Measurements from ENCODE around the gene XRN2. TPM values are rescaled to one million over a fixed set of nuclear protein-coding genes. Genes with fewer than 3 reads are reported as not detected.

Gene XRN2
- total RNA-seq, 1 donor from 2014 or later = 94.0 TPM

DNA sequence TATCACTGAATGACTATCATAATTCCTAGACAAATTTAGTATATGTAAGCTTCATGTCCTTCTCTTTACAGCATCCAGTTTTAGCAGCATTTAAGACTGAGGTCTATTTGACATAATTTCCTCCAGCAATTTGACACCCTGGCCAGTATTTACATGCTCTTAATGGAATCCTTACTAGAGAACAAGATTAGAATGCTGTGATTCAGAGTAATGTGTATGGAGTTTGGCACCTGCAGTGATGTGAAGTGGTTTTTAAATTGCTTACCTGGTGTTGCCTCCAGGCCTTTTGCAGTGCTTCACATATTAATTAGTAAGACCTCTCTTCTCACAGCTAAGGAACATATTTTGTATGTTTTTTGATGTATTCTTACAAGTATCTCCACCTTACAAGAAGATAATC lies 84.4 kb downstream of the XRN2 start:
- peaks cover 8% of the 10 kb centered on the region for H3K4me1 Mint-ChIP-seq (ENCODE audit: low read depth)
- H3K9me3 Mint-ChIP-seq = no peaks in the 10 kb centered on the region
- peaks cover 15% of the 10 kb centered on the region for H3K27me3 Mint-ChIP-seq (ENCODE audit: insufficient read depth)
- no peak overlapping the region for H3K4me3 Mint-ChIP-seq
- intact Hi-C loops (cut with micrococcal nuclease) = no loop called here
- H3K27ac Mint-ChIP-seq = no peak overlapping the region
- H3K36me3 Mint-ChIP-seq (ENCODE audit: low read depth) = peaks cover 50% of the 10 kb centered on the region
- no peak for DNase-seq (ENCODE audit: low spot score)

DNA sequence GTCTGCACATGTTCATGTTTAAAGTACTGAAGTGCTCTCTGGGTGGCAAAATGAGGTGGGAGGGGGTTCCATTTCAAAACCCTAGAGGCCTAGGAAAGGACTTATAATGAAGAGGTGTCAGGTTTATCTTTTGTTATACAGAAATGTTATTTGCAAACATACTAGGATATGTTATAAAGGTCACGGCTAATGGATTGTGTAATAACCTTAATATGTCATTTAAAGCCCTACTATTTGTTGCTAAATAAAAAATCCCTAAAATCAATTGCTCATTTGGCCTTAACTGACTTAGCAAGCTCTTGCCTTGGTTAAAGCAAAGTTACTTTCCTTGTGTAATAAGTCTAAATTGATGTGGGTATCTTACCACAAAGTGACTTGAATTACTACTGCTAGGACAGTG lies 85.4 kb downstream of the XRN2 start:
- DNase-seq (ENCODE audit: low spot score) = no peak
- Mint-ChIP-seq H3K27me3 (ENCODE audit: insufficient read depth) (peaks cover 25% of the 10 kb centered on the region), H3K36me3 (ENCODE audit: low read depth) (peaks cover 45% of the 10 kb centered on the region), H3K4me1 (ENCODE audit: low read depth) (peaks cover 18% of the 10 kb centered on the region), H3K27ac (no peak overlapping the region), H3K4me3 (no peak overlapping the region), H3K9me3 (no peaks in the 10 kb centered on the region)
- intact Hi-C loops (cut with micrococcal nuclease) = no loop called here

DNA sequence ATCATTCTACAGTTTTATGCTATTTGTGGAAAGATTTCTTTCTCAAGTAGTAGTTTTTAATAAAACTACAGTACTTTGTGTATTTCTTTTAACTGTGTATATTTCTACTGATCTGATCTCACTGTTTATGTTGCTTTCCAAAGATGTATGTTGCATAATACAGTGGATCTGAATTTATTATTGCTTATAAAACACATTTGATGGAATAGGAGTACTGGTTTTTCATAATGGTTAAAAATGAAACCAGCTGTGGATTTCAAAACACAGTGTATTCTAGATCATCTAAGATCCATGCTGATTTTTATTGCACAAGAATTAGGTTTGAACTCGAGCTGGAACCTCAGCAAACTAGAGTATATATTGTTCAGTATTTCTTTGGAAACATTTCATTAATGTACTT lies 86.2 kb downstream of the XRN2 start:
- intact Hi-C loops (cut with micrococcal nuclease) = no loop called here

DNA sequence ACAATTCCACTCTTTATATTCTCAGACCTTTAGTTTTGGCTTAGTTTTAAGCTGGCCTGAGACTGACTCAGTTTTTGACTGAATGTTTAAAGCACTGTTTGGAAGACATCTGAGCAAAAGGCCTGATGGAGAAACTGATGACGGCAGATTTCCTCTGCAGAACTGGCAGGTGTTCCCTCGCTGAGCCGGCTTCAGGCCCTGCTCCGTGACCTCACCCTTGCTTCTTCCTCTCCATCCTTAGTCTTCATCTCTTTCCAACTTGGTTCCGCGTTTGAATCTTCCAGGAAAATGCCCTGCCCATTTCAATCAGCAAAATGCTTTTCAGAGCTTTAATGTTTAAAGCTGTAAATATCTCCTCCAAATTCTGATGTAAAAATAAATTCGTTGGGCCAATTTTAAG lies 87.6 kb downstream of the XRN2 start:
- peaks cover 28% of the 10 kb centered on the region for H3K4me1 Mint-ChIP-seq (ENCODE audit: low read depth)
- no peak overlapping the region for H3K27ac Mint-ChIP-seq
- no peak for DNase-seq (ENCODE audit: low spot score)
- peaks cover 46% of the 10 kb centered on the region for H3K27me3 Mint-ChIP-seq (ENCODE audit: insufficient read depth)
- no peak overlapping the region for H3K4me3 Mint-ChIP-seq
- H3K9me3 Mint-ChIP-seq = no peaks in the 10 kb centered on the region
- peaks cover 37% of the 10 kb centered on the region for H3K36me3 Mint-ChIP-seq (ENCODE audit: low read depth)
- intact Hi-C loops (cut with micrococcal nuclease) = loop anchor here (10.0 kb wide), 2 partner anchors 526 to 1184 kb away; no protein-coding TSS in a partner anchor

More for the DNA sequence above, 86.2 kb downstream of the XRN2 start:
- DNase-seq (ENCODE audit: low spot score) = no peak
- Mint-ChIP-seq H3K27me3 (ENCODE audit: insufficient read depth) (peaks cover 33% of the 10 kb centered on the region), H3K4me3 (no peak overlapping the region), H3K27ac (no peak overlapping the region), H3K4me1 (ENCODE audit: low read depth) (peaks cover 19% of the 10 kb centered on the region), H3K36me3 (ENCODE audit: low read depth) (peaks cover 40% of the 10 kb centered on the region), H3K9me3 (no peaks in the 10 kb centered on the region)

DNA sequence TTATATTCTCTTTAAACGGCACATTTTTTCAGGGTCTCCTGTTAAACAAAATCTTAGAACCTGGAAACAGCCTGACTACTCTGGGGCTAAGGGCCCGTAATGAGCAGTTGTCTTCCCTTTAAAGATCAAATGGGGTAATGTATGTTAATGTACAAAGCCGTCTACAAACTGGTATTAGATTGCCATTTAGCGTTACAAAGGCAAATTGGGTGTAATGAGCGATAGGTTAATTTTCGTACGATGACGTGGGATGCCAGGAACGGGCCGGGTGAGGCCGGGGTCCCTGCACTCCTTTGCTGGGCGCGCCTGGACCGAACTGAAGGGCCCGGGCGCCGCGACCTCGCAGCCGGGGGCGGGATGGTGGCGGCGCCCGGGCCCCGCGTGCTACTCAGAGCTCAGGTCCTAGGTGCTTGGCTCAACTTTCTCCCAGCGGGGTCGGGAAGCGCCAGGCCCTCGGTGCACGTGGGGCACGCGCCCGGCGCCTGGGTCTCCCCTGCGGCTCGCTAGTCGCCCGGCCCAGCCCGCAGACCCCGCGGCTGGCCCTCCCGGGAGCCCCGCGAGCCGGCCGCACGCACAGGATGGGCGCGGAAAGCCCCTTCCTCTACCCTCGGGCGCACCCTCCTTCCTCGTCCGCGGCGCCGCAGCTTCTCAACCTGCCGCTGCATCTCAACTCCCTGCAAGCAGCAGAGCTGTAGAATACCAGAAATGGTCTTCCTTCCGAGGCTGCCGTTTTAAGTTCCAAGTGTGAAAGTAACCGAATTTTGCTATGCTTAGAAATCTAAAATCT lies 88.2 kb downstream of the XRN2 start:
- Mint-ChIP-seq H3K27me3 (ENCODE audit: insufficient read depth) (peaks cover 46% of the 10 kb centered on the region), H3K4me3 (peak overlapping the region; percentile 28), H3K9me3 (no peaks in the 10 kb centered on the region), H3K4me1 (ENCODE audit: low read depth) (peaks cover 28% of the 10 kb centered on the region), H3K36me3 (ENCODE audit: low read depth) (peaks cover 34% of the 10 kb centered on the region), H3K27ac (no peak overlapping the region)
- intact Hi-C loops (cut with micrococcal nuclease) = loop anchor here (10.0 kb wide), 2 partner anchors 527 to 1183 kb away; no protein-coding TSS in a partner anchor
- DNase-seq (ENCODE audit: low spot score) = no peak

DNA sequence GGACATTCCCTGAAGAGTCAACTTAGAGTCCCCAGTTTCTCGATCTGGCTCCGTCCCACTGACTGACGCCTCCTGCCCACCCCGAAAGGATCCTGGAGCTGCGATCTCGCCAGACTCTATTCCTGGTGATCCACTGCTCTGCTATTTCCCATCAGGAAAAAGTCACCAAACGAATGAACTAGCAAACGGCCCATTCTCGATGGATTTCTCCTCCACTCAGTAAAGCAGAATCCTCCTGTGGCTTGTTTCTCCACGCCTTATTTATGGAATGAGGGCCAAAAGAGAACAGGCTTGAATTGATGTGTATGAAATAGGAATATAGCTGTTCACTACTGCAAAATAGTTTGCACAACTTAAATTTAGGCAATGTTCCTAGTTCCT lies 88.8 kb downstream of the XRN2 start:
- DNase-seq (ENCODE audit: low spot score) = no peak
- Mint-ChIP-seq H3K27me3 (ENCODE audit: insufficient read depth) (peaks cover 46% of the 10 kb centered on the region), H3K27ac (no peak overlapping the region), H3K9me3 (no peaks in the 10 kb centered on the region), H3K36me3 (ENCODE audit: low read depth) (peaks cover 29% of the 10 kb centered on the region), H3K4me1 (ENCODE audit: low read depth) (peaks cover 28% of the 10 kb centered on the region), H3K4me3 (peak overlapping the region; percentile 28)
- intact Hi-C loops (cut with micrococcal nuclease) = loop anchor here (2.0 to 10.0 kb wide), 3 partner anchors 155 to 1183 kb away; no protein-coding TSS in a partner anchor

DNA sequence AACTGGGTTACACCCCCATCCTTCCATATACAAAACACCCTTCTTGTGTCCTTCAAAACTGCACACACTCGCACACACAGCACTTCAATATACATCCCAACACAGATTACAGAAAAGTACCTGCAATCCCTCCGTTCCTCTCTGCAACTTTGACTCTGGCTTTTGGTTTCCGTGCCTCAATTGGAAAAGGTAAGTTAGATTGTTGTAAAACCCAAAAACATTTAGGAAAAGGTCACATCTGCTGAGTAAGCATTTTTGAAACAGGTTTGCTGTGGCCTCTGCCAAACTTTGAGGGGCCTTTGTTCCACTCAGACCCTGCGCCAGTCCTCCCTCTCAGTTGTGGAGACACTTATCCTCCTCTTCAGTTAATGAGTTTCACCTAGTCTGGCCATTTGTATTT lies 90.0 kb downstream of the XRN2 start:
- intact Hi-C loops (cut with micrococcal nuclease) = loop anchor here (2.0 to 10.0 kb wide), 3 partner anchors 156 to 1182 kb away; no protein-coding TSS in a partner anchor
- Mint-ChIP-seq H3K4me3 (peak overlapping the region; percentile 50), H3K27ac (no peak overlapping the region), H3K27me3 (ENCODE audit: insufficient read depth) (peaks cover 53% of the 10 kb centered on the region), H3K36me3 (ENCODE audit: low read depth) (peaks cover 22% of the 10 kb centered on the region), H3K9me3 (no peaks in the 10 kb centered on the region), H3K4me1 (ENCODE audit: low read depth) (peaks cover 35% of the 10 kb centered on the region)
- DNase-seq (ENCODE audit: low spot score) = no peak

DNA sequence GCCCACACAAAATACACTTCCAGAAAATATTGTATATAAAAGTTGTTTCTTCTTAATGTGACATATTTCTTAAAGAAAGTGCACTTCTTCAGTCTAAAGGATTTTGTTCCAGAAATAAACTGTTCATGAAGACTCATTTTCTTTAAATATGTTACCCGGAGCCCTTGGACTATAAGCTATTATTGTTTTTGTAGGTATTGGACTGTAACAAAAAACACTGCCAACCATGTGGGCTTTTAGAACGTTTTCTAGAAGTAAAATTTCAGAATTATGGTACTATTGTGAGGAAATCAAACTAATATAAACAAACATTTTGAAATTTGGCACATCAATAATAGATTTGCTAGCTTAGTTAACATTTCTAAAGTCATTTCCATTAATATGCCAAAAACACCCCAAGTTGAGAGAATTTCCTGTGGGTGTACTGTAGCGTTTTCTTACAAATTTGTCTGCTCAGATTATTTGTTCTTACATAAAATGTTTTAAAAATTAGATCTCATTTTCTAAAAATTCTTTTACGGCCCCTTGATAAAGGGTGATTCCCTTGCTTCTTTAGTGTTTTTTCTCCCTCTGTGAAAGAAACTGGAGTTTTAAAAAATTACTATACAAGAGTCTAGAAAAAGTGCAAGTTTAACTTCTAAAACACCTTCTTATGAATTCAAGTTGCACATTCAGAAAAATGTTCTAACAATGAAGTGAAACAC lies 90.8 kb downstream of the XRN2 start:
- intact Hi-C loops (cut with micrococcal nuclease) = loop anchor here (2.0 to 10.0 kb wide), 4 partner anchors 157 to 1181 kb away; no protein-coding TSS in a partner anchor
- peaks cover 61% of the 10 kb centered on the region for H3K27me3 Mint-ChIP-seq (ENCODE audit: insufficient read depth)
- H3K4me1 Mint-ChIP-seq (ENCODE audit: low read depth) = peaks cover 38% of the 10 kb centered on the region
- no peak overlapping the region for H3K4me3 Mint-ChIP-seq
- no peak for DNase-seq (ENCODE audit: low spot score)
- H3K36me3 Mint-ChIP-seq (ENCODE audit: low read depth) = peaks cover 19% of the 10 kb centered on the region
- no peaks in the 10 kb centered on the region for H3K9me3 Mint-ChIP-seq
- H3K27ac Mint-ChIP-seq = no peak overlapping the region

DNA sequence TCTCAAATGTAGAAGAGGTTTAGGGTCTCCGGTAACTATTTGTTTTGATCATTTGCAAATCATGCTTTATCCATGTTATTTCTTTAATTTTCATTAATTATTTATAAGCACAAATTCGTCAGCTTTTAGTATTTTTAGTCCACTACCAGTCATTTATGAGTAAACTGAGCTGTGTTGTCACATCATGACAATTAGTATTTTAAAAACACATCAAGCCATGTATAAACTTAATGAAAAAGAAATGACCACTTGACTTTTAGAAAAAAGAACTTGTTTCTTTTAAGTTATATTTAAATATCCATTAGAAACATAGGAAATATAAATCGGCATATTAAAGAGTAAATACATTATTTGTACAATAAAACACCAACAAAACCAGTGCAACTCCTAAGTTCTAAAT lies 91.4 kb downstream of the XRN2 start:
- Mint-ChIP-seq H3K36me3 (ENCODE audit: low read depth) (peaks cover 17% of the 10 kb centered on the region), H3K9me3 (no peaks in the 10 kb centered on the region), H3K4me3 (no peak overlapping the region), H3K27me3 (ENCODE audit: insufficient read depth) (peaks cover 67% of the 10 kb centered on the region), H3K27ac (no peak overlapping the region), H3K4me1 (ENCODE audit: low read depth) (peaks cover 38% of the 10 kb centered on the region)
- no peak for DNase-seq (ENCODE audit: low spot score)
- intact Hi-C loops (cut with micrococcal nuclease) = loop anchor here (2.0 to 10.0 kb wide), 3 partner anchors 530 to 1180 kb away; no protein-coding TSS in a partner anchor

DNA sequence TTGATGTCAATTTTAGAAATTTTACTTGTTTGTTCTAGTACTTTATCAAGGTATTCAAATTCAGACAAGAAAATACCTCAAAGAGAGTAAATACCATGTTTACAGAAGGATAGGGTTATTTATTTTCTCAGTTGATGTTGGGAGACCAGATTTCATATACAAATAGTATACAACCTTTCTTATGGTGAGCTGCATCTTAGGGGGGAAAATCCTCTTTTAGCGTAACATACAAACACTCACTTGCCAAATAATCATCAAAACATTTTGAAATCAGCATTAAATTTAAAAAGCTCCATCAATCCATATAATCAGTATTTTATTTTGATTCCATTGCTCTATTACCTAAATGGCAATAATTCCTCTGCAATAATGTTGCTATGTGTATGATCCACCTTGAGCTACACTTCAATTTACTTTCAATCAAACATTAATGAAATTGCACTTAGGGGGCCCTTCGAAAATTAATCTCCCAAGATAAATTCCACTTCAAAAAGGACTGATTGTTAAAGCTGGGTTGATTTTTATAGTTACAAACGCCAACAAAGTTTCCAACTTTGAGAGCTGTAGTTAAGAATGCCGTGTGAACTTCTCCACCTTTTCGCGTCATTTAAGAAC lies 92.0 kb downstream of the XRN2 start:
- Mint-ChIP-seq H3K4me3 (peak overlapping the region; percentile 77), H3K27ac (peak overlapping the region; percentile 73), H3K27me3 (ENCODE audit: insufficient read depth) (peaks cover 72% of the 10 kb centered on the region), H3K4me1 (ENCODE audit: low read depth) (peaks cover 38% of the 10 kb centered on the region), H3K9me3 (no peaks in the 10 kb centered on the region), H3K36me3 (ENCODE audit: low read depth) (peaks cover 14% of the 10 kb centered on the region)
- no peak for DNase-seq (ENCODE audit: low spot score)
- intact Hi-C loops (cut with micrococcal nuclease) = loop anchor here (1.0 to 10.0 kb wide), 7 partner anchors 92 to 1180 kb away; partner anchors contain the start of gene XRN2

DNA sequence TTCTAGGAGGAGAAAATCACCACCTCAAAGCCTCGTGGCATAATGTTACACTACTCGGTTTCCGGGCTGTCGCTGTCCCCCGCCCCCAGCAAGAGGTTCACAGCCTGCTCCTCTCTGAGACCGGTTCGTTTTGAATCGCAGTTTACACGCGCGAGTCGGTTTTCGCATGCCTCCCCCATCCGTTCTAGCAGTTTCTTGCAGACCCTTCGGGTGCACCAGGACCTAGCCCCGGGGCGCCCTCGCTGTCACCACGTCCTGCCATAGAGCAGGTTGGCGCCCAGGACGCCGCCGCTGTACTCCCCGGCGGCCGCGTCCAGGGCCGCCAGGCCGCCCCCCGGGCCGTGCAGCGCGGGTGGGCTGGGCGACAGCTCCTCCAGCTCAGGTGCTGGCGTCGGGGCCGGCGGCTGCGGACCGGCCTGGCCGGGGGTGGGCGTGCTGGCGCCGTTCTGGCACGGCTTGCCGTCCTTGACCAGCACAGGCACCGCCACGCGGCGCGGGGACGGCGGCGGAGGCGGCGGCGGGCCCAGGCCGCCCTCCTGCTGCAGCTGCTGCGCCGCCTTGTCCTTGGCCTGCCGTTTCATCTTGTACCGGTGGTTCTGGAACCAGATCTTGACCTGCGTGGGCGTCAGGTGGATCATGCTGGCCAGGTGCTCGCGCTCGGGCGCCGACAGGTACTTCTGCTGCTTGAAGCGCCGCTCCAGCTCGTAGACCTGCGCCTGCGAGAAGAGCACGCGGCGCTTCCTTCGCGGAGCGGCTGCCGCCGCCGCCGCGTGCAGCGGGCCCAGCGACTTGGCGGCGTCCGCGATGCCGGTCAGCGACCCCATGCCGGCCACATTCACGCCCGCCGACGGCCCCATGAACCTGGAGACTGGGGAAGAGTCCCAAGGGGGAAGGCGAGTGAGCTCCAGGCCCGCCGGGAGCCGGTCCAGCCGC lies 92.8 kb downstream of the XRN2 start:
- intact Hi-C loops (cut with micrococcal nuclease) = loop anchor here (1.0 to 10.0 kb wide), 7 partner anchors 93 to 1179 kb away; partner anchors contain the start of gene XRN2
- Mint-ChIP-seq H3K4me3 (peak overlapping the region; percentile 77), H3K4me1 (ENCODE audit: low read depth) (peaks cover 38% of the 10 kb centered on the region), H3K27me3 (ENCODE audit: insufficient read depth) (peaks cover 77% of the 10 kb centered on the region), H3K27ac (peak overlapping the region; percentile 73), H3K9me3 (no peaks in the 10 kb centered on the region), H3K36me3 (ENCODE audit: low read depth) (peaks cover 7% of the 10 kb centered on the region)
- DNase-seq (ENCODE audit: low spot score) = peak; percentile 43

Measured in activated T-helper 1 cell treated with anti-CD3 and anti-CD28 coated beads, Interleukin-12 subunit alpha, Interleukin-12 subunit beta, Interleukin-2, Interleukin-4 antibody, amounts not matched to agents 30 ng/mL and 10 ng/mL and 1 ng/mL, durations not matched to agents 14 hours and 24 hours and 36 hours (primary cell).